Right lobe of liver (tissue), 4 donors: ENCODE data around the gene SNX3.

Source experiments
- POLR2A ChIP-seq: fragments of 450-650 bp; IDR thresholded peaks from one replicate; pipeline ENCODE4 v1.6.1; 2017; ENCODE audit warnings: antibody characterized with exemption, mild to moderate bottlenecking
- TF ChIP-seq, protein P1 (sequence below), 4 donors: fragments of 200-600 bp in 3 of 4; fragments of 450-650 bp in 1 of 4; IDR thresholded peaks; one replicate each; pipeline versions ENCODE4 v1.5.1 to v1.8.0; 2016 to 2022; ENCODE audit warnings: antibody characterized with exemption in 4 of 4, mild to moderate bottlenecking in 2 of 4
- donor health status: DM: no; HTN: no; CAD: no.
- donor health status: DM: no; HTN: no; CAD: no.
- donor health status: DM: no; HTN: yes; CAD: no.

DNA sequence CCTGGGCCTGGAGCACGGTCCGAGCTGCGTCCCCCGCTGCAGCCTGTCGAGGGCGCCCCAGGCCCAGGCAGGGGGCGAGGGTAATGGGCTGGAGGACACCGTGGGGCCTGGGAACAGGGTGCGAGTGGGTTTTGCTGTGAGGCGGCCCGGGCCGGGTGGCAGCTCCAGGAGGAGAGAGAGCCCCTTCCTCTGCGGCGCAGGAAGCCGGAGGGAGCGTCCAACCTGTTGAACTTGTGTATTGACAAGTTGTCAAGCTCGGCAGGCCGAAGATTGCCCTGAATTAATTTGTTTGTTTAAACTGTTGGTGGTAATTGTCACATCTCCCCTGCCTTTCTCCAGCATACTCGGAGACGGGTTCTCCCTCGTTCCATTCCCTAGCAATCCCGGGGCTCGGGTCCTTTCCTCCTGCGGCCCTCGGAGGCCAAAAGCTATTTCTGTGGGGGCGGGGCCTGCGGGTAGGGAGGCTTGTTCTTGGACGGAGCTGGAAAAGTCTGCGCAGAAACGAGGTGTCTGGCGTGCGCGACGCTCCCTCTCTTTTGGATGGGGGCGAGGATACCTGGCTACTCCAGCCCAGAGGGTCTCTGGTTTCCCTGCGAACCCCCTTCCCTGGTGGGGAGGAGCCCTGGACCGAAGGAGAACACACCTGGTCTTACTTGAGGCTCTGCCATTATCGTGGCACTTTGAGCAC lies 85.1 kb downstream of the SNX3 start:
- TF ChIP-seq, protein P1, sequence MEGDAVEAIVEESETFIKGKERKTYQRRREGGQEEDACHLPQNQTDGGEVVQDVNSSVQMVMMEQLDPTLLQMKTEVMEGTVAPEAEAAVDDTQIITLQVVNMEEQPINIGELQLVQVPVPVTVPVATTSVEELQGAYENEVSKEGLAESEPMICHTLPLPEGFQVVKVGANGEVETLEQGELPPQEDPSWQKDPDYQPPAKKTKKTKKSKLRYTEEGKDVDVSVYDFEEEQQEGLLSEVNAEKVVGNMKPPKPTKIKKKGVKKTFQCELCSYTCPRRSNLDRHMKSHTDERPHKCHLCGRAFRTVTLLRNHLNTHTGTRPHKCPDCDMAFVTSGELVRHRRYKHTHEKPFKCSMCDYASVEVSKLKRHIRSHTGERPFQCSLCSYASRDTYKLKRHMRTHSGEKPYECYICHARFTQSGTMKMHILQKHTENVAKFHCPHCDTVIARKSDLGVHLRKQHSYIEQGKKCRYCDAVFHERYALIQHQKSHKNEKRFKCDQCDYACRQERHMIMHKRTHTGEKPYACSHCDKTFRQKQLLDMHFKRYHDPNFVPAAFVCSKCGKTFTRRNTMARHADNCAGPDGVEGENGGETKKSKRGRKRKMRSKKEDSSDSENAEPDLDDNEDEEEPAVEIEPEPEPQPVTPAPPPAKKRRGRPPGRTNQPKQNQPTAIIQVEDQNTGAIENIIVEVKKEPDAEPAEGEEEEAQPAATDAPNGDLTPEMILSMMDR (IDR thresholded peaks at IDR 0.05) = peak; percentile 23 to 56 (median 30)
- TF ChIP-seq POLR2A = no peak
